ENCODE results near the gene SLC27A5. TPM values are rescaled to one million over a fixed set of nuclear protein-coding genes. Genes with fewer than 3 reads are reported as not detected.

Gene SLC27A5
- total RNA-seq, 1 experiment from 2014 or later = 17.1 TPM

DNA sequence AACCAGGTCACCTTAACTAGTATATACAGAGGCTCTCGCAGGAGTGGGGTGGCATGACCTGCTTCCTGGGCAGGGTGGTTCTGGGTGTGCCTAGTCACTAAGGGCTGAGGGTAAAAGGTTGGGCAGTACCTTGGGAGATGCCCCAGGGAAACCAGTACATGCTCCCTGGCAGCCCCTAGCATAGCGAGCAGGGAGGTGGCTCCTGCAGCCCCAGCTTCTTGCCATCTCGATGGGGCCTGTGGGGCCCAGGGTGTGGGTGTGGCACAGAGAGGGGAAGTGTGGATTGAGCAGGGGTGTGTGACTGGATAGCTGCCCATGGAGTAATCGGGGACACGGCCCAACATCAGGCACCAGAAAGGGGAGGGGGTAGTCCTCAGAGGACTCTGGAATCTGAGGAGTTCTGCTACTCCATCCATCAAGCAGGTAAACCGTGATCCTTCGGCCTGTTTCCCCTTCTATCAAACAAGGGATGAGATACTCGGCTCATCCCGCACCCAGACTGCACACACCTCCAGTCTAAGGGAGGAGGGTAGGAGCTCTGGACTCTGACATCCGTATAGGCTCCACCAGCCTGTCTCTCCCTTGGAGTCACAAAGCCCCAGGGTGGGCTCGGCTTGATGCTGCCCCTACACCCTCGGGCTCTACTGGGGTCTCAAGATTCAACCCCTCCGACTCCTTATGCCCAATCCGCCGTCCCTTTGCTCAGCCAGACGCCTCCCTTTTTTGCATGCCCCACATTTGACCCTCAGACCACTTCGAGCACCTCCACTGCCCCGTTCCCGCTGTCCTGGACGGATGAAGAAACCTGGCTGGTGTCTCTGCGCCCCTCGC is 6.7 kb upstream of the SLC27A5 start:
- no peaks in the 10 kb centered on the region for H3K27me3 Mint-ChIP-seq (ENCODE audit: low read depth)
- H3K27me3 ChIP-seq (ENCODE audit: insufficient read depth, low read length) = no peaks in the 10 kb centered on the region
- H3K36me3 Mint-ChIP-seq (ENCODE audit: insufficient read depth in 1 of 3, low read depth in 3 of 3) = peaks cover 9 to 19% (median 13%) of the 10 kb centered on the region in 3 experiments
- H3K18ac ChIP-seq (ENCODE audit: insufficient read length, low read depth, low read length) = no peak overlapping the region
- peak overlapping the region; percentile 85 for H3K4me2 ChIP-seq (ENCODE audit: insufficient read depth, insufficient read length, low read length)
- TF ChIP-seq, protein P1, sequence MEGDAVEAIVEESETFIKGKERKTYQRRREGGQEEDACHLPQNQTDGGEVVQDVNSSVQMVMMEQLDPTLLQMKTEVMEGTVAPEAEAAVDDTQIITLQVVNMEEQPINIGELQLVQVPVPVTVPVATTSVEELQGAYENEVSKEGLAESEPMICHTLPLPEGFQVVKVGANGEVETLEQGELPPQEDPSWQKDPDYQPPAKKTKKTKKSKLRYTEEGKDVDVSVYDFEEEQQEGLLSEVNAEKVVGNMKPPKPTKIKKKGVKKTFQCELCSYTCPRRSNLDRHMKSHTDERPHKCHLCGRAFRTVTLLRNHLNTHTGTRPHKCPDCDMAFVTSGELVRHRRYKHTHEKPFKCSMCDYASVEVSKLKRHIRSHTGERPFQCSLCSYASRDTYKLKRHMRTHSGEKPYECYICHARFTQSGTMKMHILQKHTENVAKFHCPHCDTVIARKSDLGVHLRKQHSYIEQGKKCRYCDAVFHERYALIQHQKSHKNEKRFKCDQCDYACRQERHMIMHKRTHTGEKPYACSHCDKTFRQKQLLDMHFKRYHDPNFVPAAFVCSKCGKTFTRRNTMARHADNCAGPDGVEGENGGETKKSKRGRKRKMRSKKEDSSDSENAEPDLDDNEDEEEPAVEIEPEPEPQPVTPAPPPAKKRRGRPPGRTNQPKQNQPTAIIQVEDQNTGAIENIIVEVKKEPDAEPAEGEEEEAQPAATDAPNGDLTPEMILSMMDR (conservative IDR thresholded peaks at IDR 0.05) = no peak
- no peak overlapping the region for H2BK5ac ChIP-seq (ENCODE audit: insufficient read length, low read length)
- H4K91ac ChIP-seq (ENCODE audit: insufficient read length, low read depth, low read length) = no peak overlapping the region
- H2BK12ac ChIP-seq (ENCODE audit: insufficient read length, low read depth, low read length) = no peak overlapping the region
- H3K56ac ChIP-seq (ENCODE audit: insufficient read length, low read depth, low read length) = no peak overlapping the region
- peak overlapping the region; percentile 96 for H3K9ac ChIP-seq (ENCODE audit: extremely low read depth, insufficient read length, low read length)
- no peaks in the 10 kb centered on the region; the same call in 1 of the 2 replicates for H3K4me1 ChIP-seq (ENCODE audit: insufficient read depth, low read length)
- no peak overlapping the region for H2AK5ac ChIP-seq (ENCODE audit: insufficient read length, low read length)
- H3K14ac ChIP-seq (ENCODE audit: insufficient read depth, low read length) = peak overlapping the region; percentile 55; the same call in 1 of the 2 replicates
- WGBS (ENCODE audit: extremely low coverage, insufficient read length, low lambda C conversion rate) = no CpG with 5 or more reads among the region's 22 CpGs
- no peaks in the 10 kb centered on the region for H4K20me1 ChIP-seq (ENCODE audit: control insufficient read depth, insufficient read depth, insufficient read length)
- no peak overlapping the region for H2BK20ac ChIP-seq (ENCODE audit: low read depth, low read length, poor library complexity, severe bottlenecking)
- H2BK15ac ChIP-seq (ENCODE audit: low read depth, low read length) = no peak overlapping the region
- H4K8ac ChIP-seq (replicated peaks; ENCODE audit: insufficient read length, low read depth, low read length) = no peak overlapping the region
- H3K4me1 Mint-ChIP-seq = peaks cover 51 to 52% of the 10 kb centered on the region in 2 experiments
- H3K23me2 ChIP-seq (ENCODE audit: insufficient read length, low read depth, low read length, poor library complexity, severe bottlenecking) = peaks cover 23% of the 10 kb centered on the region
- no peak overlapping the region for H3K4ac ChIP-seq (ENCODE audit: low read depth, low read length)
- no peaks in the 10 kb centered on the region for H3K79me1 ChIP-seq (ENCODE audit: insufficient read depth, low read depth, low read length, poor library complexity, severe bottlenecking)
- peak; percentile 32 for DNase-seq
- H2BK120ac ChIP-seq (ENCODE audit: low read depth, low read length, poor library complexity, severe bottlenecking) = no peak overlapping the region
- no peak overlapping the region for H2AFZ ChIP-seq (ENCODE audit: low read length)
- no peak overlapping the region for H3K27ac ChIP-seq (ENCODE audit: insufficient read length, low read depth, low read length)
- no peak overlapping the region for H4K5ac ChIP-seq (ENCODE audit: insufficient read length, low read depth, low read length)
- no peak overlapping the region for H3K23ac ChIP-seq (ENCODE audit: insufficient read length, low read depth, low read length)
- peaks cover 0 to 3% of the 10 kb centered on the region in 2 experiments; a peak in 1 of 5 replicates for H3K9me3 Mint-ChIP-seq
- peaks cover 2% of the 10 kb centered on the region; the same call in 1 of the 2 replicates for H3K79me2 ChIP-seq (ENCODE audit: insufficient read depth, low read length)
- H3T11ph ChIP-seq (ENCODE audit: low read length) = no peak overlapping the region
- H3K4me3 Mint-ChIP-seq = peak overlapping the region; percentile 91 to 96
- H3K9me3 ChIP-seq (ENCODE audit: control insufficient read depth, low read depth, low read length) = no peaks in the 10 kb centered on the region
- H3K27ac Mint-ChIP-seq = peak overlapping the region; percentile 82 to 100 (median 99)
